ENCODE data around the gene FAM89A. TPM values are rescaled to one million over a fixed set of nuclear protein-coding genes. Genes with fewer than 3 reads are reported as not detected.
A peak's percentile ranks its signal among the peaks of the same experiment; 100 is the strongest.

The FAM89A gene
- total and polyA plus RNA-seq, 9 of the 15 experiments (the other 6 are each of a cell fraction or from before 2014, with no cell fraction given), result 8.7 to 66.2 (median 43.3) TPM

- TF ChIP-seq HOXB6 (CRISPR knock-in tag; IDR thresholded peaks at IDR 0.05; ENCODE audit: borderline replicate concordance) (no peak), PCBP2 (IDR thresholded peaks at IDR 0.05; ENCODE audit: low read depth, low read length, poor library complexity, severe bottlenecking) (no peak), ZNF551 (CRISPR knock-in tag; IDR thresholded peaks at IDR 0.05) (no peak), ZNF766 (CRISPR knock-in tag; conservative IDR thresholded peaks at IDR 0.05) (peak; percentile 89), NCOA1 (IDR thresholded peaks at IDR 0.05; ENCODE audit: low read depth) (peak; percentile 61; the same call in 1 of the 2 replicates), ZNF707 (CRISPR knock-in tag; conservative IDR thresholded peaks at IDR 0.05) (no peak), ILF3 (IDR thresholded peaks at IDR 0.05; ENCODE audit: borderline replicate concordance) (no peak), FOXM1 (IDR thresholded peaks at IDR 0.05; ENCODE audit: low read depth) (peak; percentile 79; the same call in 1 of the 2 replicates), FOXM1 (CRISPR knock-in tag; IDR thresholded peaks at IDR 0.05; ENCODE audit: low read depth) (0 out of 2 replicates have a peak, but pooled peaks have one; percentile 11), ZNF280A (IDR thresholded peaks at IDR 0.05; ENCODE audit: low read depth, partially characterized antibody) (no peak), TCF3 (CRISPR knock-in tag; IDR thresholded peaks at IDR 0.05) (peak; percentile 96), DMBX1 (CRISPR knock-in tag; IDR thresholded peaks at IDR 0.05; ENCODE audit: borderline replicate concordance) (peak; percentile 86), ZBED1 (IDR thresholded peaks at IDR 0.05) (no peak), NEUROD1 (IDR thresholded peaks at IDR 0.05; ENCODE audit: borderline replicate concordance, low read depth, low read length, partially characterized antibody) (peak; percentile 16), RFX1 (IDR thresholded peaks at IDR 0.05) (peak; percentile 63), YBX1 (IDR thresholded peaks at IDR 0.05) (no peak), MYBL2 (IDR thresholded peaks at IDR 0.05; ENCODE audit: low read depth) (peak; percentile 71), MYBL2 (CRISPR knock-in tag; IDR thresholded peaks at IDR 0.05; ENCODE audit: borderline replicate concordance) (no peak)
- TF ChIP-seq, protein P1, sequence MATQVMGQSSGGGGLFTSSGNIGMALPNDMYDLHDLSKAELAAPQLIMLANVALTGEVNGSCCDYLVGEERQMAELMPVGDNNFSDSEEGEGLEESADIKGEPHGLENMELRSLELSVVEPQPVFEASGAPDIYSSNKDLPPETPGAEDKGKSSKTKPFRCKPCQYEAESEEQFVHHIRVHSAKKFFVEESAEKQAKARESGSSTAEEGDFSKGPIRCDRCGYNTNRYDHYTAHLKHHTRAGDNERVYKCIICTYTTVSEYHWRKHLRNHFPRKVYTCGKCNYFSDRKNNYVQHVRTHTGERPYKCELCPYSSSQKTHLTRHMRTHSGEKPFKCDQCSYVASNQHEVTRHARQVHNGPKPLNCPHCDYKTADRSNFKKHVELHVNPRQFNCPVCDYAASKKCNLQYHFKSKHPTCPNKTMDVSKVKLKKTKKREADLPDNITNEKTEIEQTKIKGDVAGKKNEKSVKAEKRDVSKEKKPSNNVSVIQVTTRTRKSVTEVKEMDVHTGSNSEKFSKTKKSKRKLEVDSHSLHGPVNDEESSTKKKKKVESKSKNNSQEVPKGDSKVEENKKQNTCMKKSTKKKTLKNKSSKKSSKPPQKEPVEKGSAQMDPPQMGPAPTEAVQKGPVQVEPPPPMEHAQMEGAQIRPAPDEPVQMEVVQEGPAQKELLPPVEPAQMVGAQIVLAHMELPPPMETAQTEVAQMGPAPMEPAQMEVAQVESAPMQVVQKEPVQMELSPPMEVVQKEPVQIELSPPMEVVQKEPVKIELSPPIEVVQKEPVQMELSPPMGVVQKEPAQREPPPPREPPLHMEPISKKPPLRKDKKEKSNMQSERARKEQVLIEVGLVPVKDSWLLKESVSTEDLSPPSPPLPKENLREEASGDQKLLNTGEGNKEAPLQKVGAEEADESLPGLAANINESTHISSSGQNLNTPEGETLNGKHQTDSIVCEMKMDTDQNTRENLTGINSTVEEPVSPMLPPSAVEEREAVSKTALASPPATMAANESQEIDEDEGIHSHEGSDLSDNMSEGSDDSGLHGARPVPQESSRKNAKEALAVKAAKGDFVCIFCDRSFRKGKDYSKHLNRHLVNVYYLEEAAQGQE (IDR thresholded peaks at IDR 0.05; ENCODE audit: borderline replicate concordance), result peak; percentile 66
- TF ChIP-seq, protein P1 (CRISPR knock-in tag; IDR thresholded peaks at IDR 0.05; ENCODE audit: low read depth), result no peak
Measured at GRCh38 chr1:231065510-231066241, 25.6 kb upstream of the FAM89A start (continued).

Measured in K562 (cell line).